ENCODE data around the gene CNDP1.
"Not testable (repeated sequence)": the region's sequence is repeated elsewhere in the genome, so short reads cannot be mapped to it uniquely, and the experiment has no call there.

The CNDP1 gene

DNA sequence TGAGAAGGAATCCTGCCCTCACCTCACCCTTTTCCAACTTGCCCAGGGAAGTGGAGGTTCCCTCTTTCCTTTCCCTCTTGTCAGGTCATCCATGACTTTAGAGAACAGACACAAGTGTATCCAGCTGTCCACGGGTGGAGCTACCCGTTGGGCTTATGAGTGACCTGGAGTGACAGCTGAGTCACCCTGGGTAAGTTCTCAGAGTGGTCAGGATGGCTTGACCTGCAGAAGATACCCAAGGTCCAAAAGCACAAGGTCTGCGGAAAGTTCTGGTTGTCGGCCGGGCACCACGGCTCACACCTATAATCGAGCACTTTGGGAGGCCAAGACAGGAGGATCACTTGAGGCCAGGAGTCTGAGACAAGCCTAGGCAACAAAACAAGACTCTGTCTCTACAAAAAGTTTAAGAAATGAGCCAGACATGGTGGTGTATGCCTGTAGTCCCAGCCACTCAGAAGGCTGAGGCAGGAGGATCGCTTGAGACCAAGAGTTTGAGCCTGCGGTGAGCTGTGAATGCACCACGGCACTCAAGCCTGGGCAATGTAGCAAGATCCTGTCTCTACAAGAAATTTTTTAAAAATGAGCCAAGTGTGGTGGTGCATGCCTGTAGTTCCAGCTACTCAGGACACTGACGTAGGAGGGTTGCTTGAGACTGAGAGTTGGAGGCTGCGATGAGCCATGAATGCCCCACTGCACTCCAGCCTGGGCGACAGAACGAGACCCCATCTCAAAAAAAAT lies 14.0 kb upstream of the CNDP1 start:
- DNase-seq (ENCODE audit: extremely low read depth in 1 of 2, low read depth in 1 of 2), result no peak

DNA sequence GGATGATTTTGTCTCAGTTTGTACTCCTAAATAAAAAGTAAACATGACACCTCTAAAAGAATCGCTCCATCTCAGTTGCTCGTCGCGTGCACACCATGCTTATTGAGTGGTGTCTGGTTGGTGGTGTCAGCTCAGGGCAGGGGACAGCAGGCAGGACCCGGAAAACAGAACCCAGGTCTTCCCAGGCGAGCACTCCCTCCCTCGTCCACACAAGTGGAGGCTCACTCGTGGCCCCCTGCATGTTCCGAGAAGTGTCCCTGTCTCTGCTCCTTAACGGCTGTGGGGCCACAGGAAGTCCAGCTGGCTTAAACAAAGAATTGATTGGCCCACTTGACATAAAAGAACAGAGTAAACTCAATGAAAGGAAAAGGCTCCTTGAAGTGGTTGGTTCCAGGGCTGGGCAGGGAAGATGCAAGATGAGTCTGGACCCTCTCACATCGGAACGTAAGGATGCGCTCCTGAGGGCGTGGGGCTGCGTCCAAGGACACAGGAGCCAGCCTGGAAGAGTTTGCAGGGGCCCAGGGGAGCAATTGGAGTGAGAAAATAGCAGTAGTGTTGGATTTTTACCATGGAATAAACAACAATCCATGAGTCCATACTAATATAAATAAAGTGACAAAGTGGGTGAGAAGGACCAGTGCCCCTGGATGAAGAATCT lies 13.1 kb upstream of the CNDP1 start:
- DNase-seq (ENCODE audit: extremely low read depth in 1 of 2, low read depth in 1 of 2), result no peak

- no peak for DNase-seq (ENCODE audit: extremely low read depth in 1 of 2, low read depth in 1 of 2)
Observed at GRCh38 chr18:74522635-74523548, 11.4 kb upstream of the CNDP1 start.

- no peak for DNase-seq (ENCODE audit: extremely low read depth in 1 of 2, low read depth in 1 of 2)
Observed at GRCh38 chr18:74524097-74524496, 10.2 kb upstream of the CNDP1 start.

GRCh38 chr18:74524915-74525314 lies 9.4 kb upstream of the CNDP1 start:
- DNase-seq (ENCODE audit: extremely low read depth in 1 of 2, low read depth in 1 of 2), result not testable (repeated sequence)

DNA sequence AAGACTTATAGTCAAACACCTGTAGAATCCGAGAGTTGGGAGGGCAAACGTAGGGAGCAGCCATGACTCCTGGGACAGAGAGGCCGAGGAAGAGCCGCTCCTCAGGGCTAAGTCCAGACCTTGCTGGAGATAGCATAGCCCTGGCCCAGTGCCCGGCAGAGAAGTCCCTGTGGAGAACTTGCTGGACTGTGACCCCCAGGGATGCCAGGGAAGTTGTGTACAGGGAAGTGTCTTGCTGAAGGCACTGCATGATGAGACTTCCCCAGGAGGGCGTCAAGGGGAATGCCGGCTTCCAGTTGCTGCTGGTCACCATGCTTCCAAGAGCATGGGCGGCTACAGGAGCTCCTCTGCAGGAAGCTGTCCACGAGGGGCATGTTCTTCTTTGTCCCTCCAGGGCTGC lies 8.6 kb upstream of the CNDP1 start:
- no peak for DNase-seq (ENCODE audit: extremely low read depth in 1 of 2, low read depth in 1 of 2)

DNA sequence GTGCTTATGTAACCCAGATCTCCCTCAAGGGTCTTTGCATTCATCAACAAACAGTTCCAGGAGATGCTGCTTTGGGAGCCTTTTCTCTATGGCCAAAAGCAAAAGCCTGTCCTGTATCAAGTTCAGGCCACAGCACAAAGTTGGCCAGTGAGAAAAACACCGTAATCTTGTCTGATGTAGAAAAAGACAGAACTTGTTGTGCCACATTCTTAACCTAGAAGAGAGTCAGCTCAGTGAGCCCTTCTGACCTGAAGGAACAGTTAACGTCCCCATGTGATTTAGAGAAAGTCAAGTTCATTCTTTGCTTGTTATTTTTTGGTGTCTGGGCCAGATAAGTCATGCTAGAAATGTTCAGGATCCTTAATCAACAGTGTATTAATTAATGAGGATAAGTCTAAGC lies 7.8 kb upstream of the CNDP1 start:
- no peak for DNase-seq (ENCODE audit: extremely low read depth in 1 of 2, low read depth in 1 of 2)

GRCh38 chr18:74528478-74528877 lies 5.8 kb upstream of the CNDP1 start:
- no peak for DNase-seq (ENCODE audit: extremely low read depth in 1 of 2, low read depth in 1 of 2)

GRCh38 chr18:74528913-74529312 lies 5.4 kb upstream of the CNDP1 start:
- DNase-seq (ENCODE audit: extremely low read depth in 1 of 2, low read depth in 1 of 2), result no peak

- no peak for DNase-seq (ENCODE audit: extremely low read depth in 1 of 2, low read depth in 1 of 2)
Observed at GRCh38 chr18:74529378-74529777, 4.9 kb upstream of the CNDP1 start.

- no peak for DNase-seq (ENCODE audit: extremely low read depth in 1 of 2, low read depth in 1 of 2)
Observed at GRCh38 chr18:74529811-74530583, 4.3 kb upstream of the CNDP1 start.

DNA sequence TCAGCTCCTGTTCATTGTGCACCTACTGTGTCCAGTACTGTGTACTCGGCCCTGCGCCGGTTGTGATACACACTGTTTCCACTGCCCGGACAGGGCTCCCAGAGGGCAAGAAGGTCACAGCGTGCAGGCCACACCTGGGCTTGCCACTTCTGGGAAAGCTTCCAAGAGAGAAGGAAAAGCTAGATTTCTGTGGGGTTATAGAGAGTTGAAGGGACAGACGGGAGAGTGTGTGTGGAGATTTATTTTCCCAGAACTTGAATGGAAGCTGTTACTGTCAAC lies 3.8 kb upstream of the CNDP1 start:
- no peak for DNase-seq (ENCODE audit: extremely low read depth in 1 of 2, low read depth in 1 of 2)

DNA sequence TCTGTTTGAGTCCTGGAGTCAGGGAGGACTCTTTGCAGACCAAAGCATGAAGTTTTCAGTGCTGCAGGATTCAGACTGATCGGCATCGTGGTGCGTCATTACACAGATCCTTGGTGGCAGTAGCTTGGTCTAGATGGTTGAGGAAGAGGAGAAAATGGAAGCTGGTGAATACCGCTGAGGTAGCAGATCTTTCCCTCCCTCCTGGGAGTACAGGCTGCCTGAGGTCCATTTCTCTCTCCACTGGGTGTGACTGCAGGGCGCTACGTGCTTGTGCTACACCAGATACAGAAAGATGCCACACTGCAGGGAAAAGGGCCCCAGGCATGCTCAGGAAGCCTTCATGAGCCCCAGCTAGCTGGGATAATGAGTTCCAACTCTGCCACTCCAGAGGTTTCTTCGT lies 3.3 kb upstream of the CNDP1 start:
- DNase-seq (ENCODE audit: extremely low read depth in 1 of 2, low read depth in 1 of 2), result no peak

DNA sequence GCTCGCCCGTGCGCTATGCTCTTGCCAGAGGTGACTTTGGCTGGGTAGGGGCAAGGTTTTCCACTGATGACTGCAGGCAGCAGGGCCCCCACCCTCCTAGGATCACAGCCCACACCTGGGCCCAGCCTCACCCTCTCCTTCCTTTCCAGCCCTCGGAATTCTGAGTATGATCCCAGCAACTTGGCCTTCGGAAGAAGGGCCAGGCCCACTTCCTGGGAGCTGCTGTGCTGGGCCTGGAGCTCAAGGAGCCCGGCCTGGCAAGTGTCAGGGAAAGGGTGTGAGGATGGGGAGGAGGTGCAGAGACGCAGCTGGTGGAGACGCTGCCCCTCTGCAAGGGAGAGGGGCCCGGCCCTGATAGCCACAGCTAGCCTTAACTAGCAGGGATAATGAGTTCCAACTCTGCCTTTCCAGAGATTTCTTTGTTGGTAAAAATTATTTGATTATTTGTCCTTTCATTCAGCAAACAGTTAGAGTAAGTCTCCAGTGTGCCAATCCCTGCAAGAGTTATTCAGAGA lies 1.7 kb upstream of the CNDP1 start:
- DNase-seq (ENCODE audit: extremely low read depth in 1 of 2, low read depth in 1 of 2), result no peak

DNA sequence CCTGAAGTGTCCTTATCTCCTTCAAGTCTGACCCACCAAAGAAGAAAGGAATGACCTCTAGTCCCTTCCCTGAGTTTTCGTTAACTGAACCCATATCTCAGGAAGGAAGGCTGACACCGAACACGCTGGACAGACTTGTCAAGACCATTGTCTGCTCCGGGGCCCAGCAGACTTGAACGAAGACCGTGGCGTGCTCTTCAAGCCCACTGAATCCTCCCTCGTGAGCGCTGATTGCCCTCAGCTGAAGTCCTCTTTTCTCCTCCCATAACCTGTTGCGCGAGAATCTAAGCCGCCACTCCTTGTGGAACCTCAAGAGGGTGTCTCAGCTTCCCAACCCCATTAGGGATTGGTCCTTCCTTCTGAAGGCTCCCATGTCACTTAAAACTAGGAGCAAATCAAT lies 634 bp upstream of the CNDP1 start:
- no peak for DNase-seq (ENCODE audit: extremely low read depth in 1 of 2, low read depth in 1 of 2)

GRCh38 chr18:74534981-74535649 lies 815 bp downstream of the CNDP1 start:
- no peak for DNase-seq (ENCODE audit: extremely low read depth in 1 of 2, low read depth in 1 of 2)

DNA sequence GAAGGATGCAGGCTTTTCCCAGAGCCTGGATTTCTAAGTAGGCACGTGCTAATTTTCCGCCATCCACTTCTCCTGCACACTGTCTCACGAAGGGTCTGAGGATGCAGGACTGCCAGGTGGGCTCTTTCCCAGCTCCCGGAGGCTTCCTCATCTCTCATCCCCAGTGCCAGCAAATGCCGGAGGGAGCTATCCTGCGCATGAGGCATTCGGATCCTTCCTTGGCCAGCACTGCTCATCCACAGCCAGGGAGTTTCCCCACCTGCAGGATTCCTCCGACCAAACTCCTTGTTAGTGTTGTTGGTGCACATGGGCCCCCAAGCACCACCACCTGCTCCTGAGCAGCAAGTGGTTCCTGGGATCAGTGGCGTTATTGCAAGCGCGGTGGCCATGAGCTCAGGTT lies 5.0 kb downstream of the CNDP1 start:
- DNase-seq (ENCODE audit: extremely low read depth in 1 of 2, low read depth in 1 of 2), result no peak

- no peak for DNase-seq (ENCODE audit: extremely low read depth in 1 of 2, low read depth in 1 of 2)
Observed at GRCh38 chr18:74540652-74541421, 6.5 kb downstream of the CNDP1 start.

GRCh38 chr18:74541703-74542555 lies 7.6 kb downstream of the CNDP1 start:
- no peak for DNase-seq (ENCODE audit: extremely low read depth in 1 of 2, low read depth in 1 of 2)

Data from stimulated activated CD8-positive, alpha-beta memory T cell treated with anti-CD3 and anti-CD28 coated beads, Interleukin-7, amount 100 ng/mL, for 48 hours (primary cell).